K562 (cell line): ENCODE results near the gene DHX36.

ENCODE experiments used
- ATF1 ChIP-seq, 2 experiments: fragments of 450-650 bp in 1 of 2; IDR thresholded peaks; 2 replicates each; pipeline ENCODE4 v1.6.1; 2016; ENCODE audit warnings: missing compliant biosample characterization in 1 of 2, missing genetic modification characterization in 1 of 2
- CTCF ChIP-seq, 3 experiments: IDR thresholded peaks in 2 of 3; conservative IDR thresholded peaks in 1 of 3; 2 replicates each; pipeline ENCODE4 v1.5.1; 2011 to 2012; ENCODE audit warnings: low read length in 3 of 3, mild to moderate bottlenecking in 3 of 3, control low read depth in 2 of 3, improper control_type of control experiment in 1 of 3, inconsistent platforms in 1 of 3, low read depth in 1 of 3, mixed read lengths in 1 of 3, moderate library complexity in 1 of 3; ENCODE audit not compliant: insufficient read depth in 2 of 3
- EP300 ChIP-seq: IDR thresholded peaks from 2 replicates; pipeline ENCODE4 v1.6.1; 2012; ENCODE audit warnings: low read length, improper control_type of control experiment
- EP400 ChIP-seq: fragments of 450-650 bp; IDR thresholded peaks from 2 replicates; pipeline ENCODE4 v1.6.1; 2017; ENCODE audit warnings: antibody characterized with exemption, mild to moderate bottlenecking, moderate library complexity
- FOXA1 ChIP-seq: fragments of 450-650 bp; IDR thresholded peaks from 2 replicates; pipeline ENCODE4 v1.6.1; 2016; ENCODE audit warnings: mild to moderate bottlenecking, borderline replicate concordance
- JUND ChIP-seq, 2 experiments: IDR thresholded peaks; 2 replicates in 1 of 2; 3 replicates in 1 of 2; pipeline ENCODE4 v1.6.1; 2011; ENCODE audit warnings: borderline replicate concordance in 2 of 2, low read depth in 2 of 2, low read length in 2 of 2, improper control_type of control experiment in 1 of 2, missing biosample characterization in 1 of 2, missing genetic modification characterization in 1 of 2, missing genetic modification reagents in 1 of 2
- MBD1 ChIP-seq: fragments of 250-450 bp; sonication (Bioruptor Pico); IDR thresholded peaks from 2 replicates; pipeline ENCODE4 v1.8.0; 2022; ENCODE audit warnings: inconsistent platforms
- MTA2 ChIP-seq: fragments of 450-650 bp; IDR thresholded peaks from 2 replicates; pipeline ENCODE4 v1.6.1; 2016; ENCODE audit warnings: low read depth
- RAD21 ChIP-seq, 2 experiments: fragments of 250-450 bp in 1 of 2; fragments of 450-650 bp in 1 of 2; sonication (Bioruptor Pico) in 1 of 2; formaldehyde crosslinking in 1 of 2; IDR thresholded peaks in 1 of 2; conservative IDR thresholded peaks in 1 of 2; 2 replicates each; pipeline versions ENCODE4 v1.4.0 to v1.8.0; 2020 to 2022; ENCODE audit warnings: mild to moderate bottlenecking in 2 of 2, moderate library complexity in 1 of 2
- RB1 ChIP-seq: fragments of 450-650 bp; IDR thresholded peaks from 2 replicates; pipeline ENCODE4 v1.6.1; 2017; ENCODE audit warnings: low read depth, mild to moderate bottlenecking
- ZBTB49 ChIP-seq: sonication (generic); formaldehyde crosslinking; IDR thresholded peaks from 2 replicates; pipeline ENCODE4 v1.8.0; 2022; ENCODE audit warnings: missing genetic modification reagents, mild to moderate bottlenecking, borderline replicate concordance
- ZFPM2 ChIP-seq: fragments of 250-450 bp; sonication (Bioruptor Pico); IDR thresholded peaks from 2 replicates; pipeline ENCODE4 v1.5.1; 2022; ENCODE audit warnings: mild to moderate bottlenecking

- no peak for TF ChIP-seq ZBTB49 (CRISPR knock-in tag)
- TF ChIP-seq MBD1 (CRISPR knock-in tag): no peak
- TF ChIP-seq FOXA1: no peak
- no peak for TF ChIP-seq ZFPM2 (CRISPR knock-in tag)
- TF ChIP-seq MTA2: no peak
- no peak for TF ChIP-seq JUND (IDR thresholded peaks at IDR 0.05; ENCODE audit: borderline replicate concordance, low read depth, low read length)
- TF ChIP-seq JUND (tag; IDR thresholded peaks at IDR 0.05; ENCODE audit: borderline replicate concordance, low read depth, low read length): no peak
- no peak for TF ChIP-seq RB1
- no peak for TF ChIP-seq RAD21 (CRISPR knock-in tag; conservative IDR thresholded peaks at IDR 0.05 in 1 of 2, IDR thresholded peaks at IDR 0.05 in 1 of 2)
- TF ChIP-seq EP400: no peak
- no peak for TF ChIP-seq ATF1 (CRISPR knock-in tag; IDR thresholded peaks at IDR 0.05)
- no peak for TF ChIP-seq ATF1 (tag; IDR thresholded peaks at IDR 0.05)
- no peak for TF ChIP-seq CTCF (IDR thresholded peaks at IDR 0.05 in 2 of 3, conservative IDR thresholded peaks at IDR 0.05 in 1 of 3; ENCODE audit: insufficient read depth in 2 of 3, low read depth in 1 of 3, low read length in 3 of 3)
- no peak for TF ChIP-seq EP300
These were observed 76.4 kb downstream of the DHX36 start for GRCh38 chr3:154247806-154248415.
